ENCODE measurements around the gene OMA1. TPM values are rescaled to one million over a fixed set of nuclear protein-coding genes. Genes with fewer than 3 reads are reported as not detected.

Gene OMA1
- total and polyA plus RNA-seq, 2 of the 4 experiments (the other 2 are of a cell fraction): 5.9 to 6.4 TPM

DNA sequence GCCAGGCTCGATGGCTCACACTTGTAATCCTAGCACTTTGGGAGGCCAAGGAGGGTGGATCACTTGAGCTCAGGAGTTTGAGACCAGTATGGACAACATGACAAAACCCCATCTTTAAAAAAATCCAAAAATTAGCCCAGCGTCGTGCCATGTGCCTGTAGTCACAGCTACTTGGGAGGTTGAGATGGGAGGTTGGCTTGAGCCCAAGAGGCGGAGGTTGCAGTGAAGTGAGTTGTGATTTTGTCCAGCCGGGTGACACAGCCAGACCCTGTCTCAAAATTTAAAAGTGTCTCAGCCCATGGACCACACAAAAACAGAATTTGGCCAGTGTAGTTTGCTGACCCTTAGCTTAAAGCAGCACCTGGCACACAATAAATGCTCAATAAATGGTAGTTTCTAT is 41.9 kb upstream of the OMA1 start:
- in situ Hi-C loops (cut with MboI; ENCODE audit: low sequenced_read_pairs): no loop called here
- H4K5ac ChIP-seq (ENCODE audit: low read depth, low read length): no peak overlapping the region
- H4K20me1 ChIP-seq (ENCODE audit: insufficient read depth, low read length): no peaks in the 10 kb centered on the region
- H4K91ac ChIP-seq (ENCODE audit: insufficient read depth, low read depth, low read length): no peak overlapping the region
- H2BK120ac ChIP-seq (ENCODE audit: low read depth, low read length): no peak overlapping the region
- dilution Hi-C loops (cut with HindIII; ENCODE audit: low sequenced_read_pairs, unreplicated experiment): no loop called here
- no peak overlapping the region for H3K4ac ChIP-seq (ENCODE audit: low read depth, low read length)
- ChIA-PET POLR2A (ENCODE audit: unreplicated experiment) (no interaction called here), CTCF (no interaction called here)
- DNase-seq (no peak), ATAC-seq (ENCODE audit: low read depth) (no peak)
- no peak overlapping the region for H2AK9ac ChIP-seq (replicated peaks; ENCODE audit: low read depth, low read length, poor library complexity)
- H3K56ac ChIP-seq (ENCODE audit: extremely low read depth, insufficient read depth, low read length): no peak overlapping the region
- H2BK15ac ChIP-seq (ENCODE audit: low read depth, low read length): no peak overlapping the region
- no peaks in the 10 kb centered on the region for H3K36me3 ChIP-seq (ENCODE audit: control insufficient read depth, insufficient read depth, low read length)
- no peak overlapping the region for H3K14ac ChIP-seq (replicated peaks; ENCODE audit: low read depth, low read length)
- H3K23ac ChIP-seq (ENCODE audit: low read depth, low read length): no peak overlapping the region
- H3K4me2 ChIP-seq (ENCODE audit: low read depth, low read length): no peak overlapping the region
- peaks cover 20% of the 10 kb centered on the region for H3K9me1 ChIP-seq (ENCODE audit: insufficient read depth, low read length)
- peaks cover 19% of the 10 kb centered on the region for H3K4me1 ChIP-seq (ENCODE audit: control insufficient read depth, insufficient read depth, low read length)
- H3K18ac ChIP-seq (ENCODE audit: low read depth, low read length): no peak overlapping the region
- no peak overlapping the region for H3K9ac ChIP-seq (ENCODE audit: low read depth, low read length)
- no peak overlapping the region for H3K4me3 ChIP-seq (ENCODE audit: insufficient read depth, low read depth, low read length)
- H3K9me3 ChIP-seq (ENCODE audit: control insufficient read depth, insufficient read depth, low read length): no peaks in the 10 kb centered on the region
- H3K27ac ChIP-seq (ENCODE audit: insufficient read depth, low read length): no peak overlapping the region
- 100% methylated on average over 1 of the region's 5 CpGs; no CpG with 5 or more reads in 1 of the 2 experiments for WGBS, 2 experiments (ENCODE audit: extremely low coverage in 2 of 2, insufficient read length in 1 of 2)
- no peaks in the 10 kb centered on the region for H3K27me3 ChIP-seq (ENCODE audit: control insufficient read depth, insufficient read depth, low read length)
- H2AK5ac ChIP-seq (ENCODE audit: low read depth, low read length): no peak overlapping the region
- H2BK5ac ChIP-seq (ENCODE audit: low read depth, low read length, poor library complexity, severe bottlenecking): no peak overlapping the region
- TF ChIP-seq, protein P1, sequence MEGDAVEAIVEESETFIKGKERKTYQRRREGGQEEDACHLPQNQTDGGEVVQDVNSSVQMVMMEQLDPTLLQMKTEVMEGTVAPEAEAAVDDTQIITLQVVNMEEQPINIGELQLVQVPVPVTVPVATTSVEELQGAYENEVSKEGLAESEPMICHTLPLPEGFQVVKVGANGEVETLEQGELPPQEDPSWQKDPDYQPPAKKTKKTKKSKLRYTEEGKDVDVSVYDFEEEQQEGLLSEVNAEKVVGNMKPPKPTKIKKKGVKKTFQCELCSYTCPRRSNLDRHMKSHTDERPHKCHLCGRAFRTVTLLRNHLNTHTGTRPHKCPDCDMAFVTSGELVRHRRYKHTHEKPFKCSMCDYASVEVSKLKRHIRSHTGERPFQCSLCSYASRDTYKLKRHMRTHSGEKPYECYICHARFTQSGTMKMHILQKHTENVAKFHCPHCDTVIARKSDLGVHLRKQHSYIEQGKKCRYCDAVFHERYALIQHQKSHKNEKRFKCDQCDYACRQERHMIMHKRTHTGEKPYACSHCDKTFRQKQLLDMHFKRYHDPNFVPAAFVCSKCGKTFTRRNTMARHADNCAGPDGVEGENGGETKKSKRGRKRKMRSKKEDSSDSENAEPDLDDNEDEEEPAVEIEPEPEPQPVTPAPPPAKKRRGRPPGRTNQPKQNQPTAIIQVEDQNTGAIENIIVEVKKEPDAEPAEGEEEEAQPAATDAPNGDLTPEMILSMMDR (conservative IDR thresholded peaks at IDR 0.05; ENCODE audit: low read depth, low read length): no peak
- intact Hi-C loops (cut with micrococcal nuclease): no loop called here
- no peaks in the 10 kb centered on the region for H3K79me1 ChIP-seq (ENCODE audit: low read depth in 1 of 2, low read length in 2 of 2)
- BruUV-seq (replicated peaks): no TSS peak
- no peak overlapping the region for H2AFZ ChIP-seq (replicated peaks; ENCODE audit: low read length, poor library complexity)
- no peak overlapping the region for H4K8ac ChIP-seq (ENCODE audit: low read depth in 2 of 2, low read length in 2 of 2)
- H2BK20ac ChIP-seq (ENCODE audit: low read depth, low read length): no peak overlapping the region

Measured in IMR-90 (cell line).